Stimulated activated CD4-positive, alpha-beta T cell treated with anti-CD3 and anti-CD28 coated beads, Interleukin-4, amount 100 ng/mL, for 4 hours (primary cell): ENCODE data around the gene VCAM1.
"Not testable (repeated sequence)": the region's sequence is repeated elsewhere in the genome, so short reads cannot be mapped to it uniquely, and the experiment has no call there.

ENCODE experiments used
- DNase-seq, 2 experiments: peaks; one replicate each; pipeline ENCODE4 v3.0.0-alpha.2; 2020

The VCAM1 gene

DNA sequence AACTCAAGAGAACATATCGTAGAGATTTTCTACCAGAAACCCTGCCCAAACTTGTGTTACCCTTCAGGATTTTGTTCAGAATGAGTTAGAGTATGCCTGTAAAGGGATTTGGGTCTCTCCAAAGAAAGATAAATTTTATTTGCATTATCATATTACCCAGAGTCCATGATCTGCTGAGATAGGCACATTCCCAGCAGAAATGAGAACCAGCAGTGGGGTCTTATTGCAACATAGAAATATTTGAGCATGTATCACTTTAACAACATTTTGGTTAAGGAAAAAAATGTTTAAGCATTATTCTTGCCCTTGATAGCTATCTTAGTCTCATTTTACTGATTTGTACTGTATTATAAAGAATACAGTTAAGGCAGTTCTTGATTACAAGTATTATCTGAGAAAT, 10.6 kb downstream of the VCAM1 start:
- no peak for DNase-seq

DNA sequence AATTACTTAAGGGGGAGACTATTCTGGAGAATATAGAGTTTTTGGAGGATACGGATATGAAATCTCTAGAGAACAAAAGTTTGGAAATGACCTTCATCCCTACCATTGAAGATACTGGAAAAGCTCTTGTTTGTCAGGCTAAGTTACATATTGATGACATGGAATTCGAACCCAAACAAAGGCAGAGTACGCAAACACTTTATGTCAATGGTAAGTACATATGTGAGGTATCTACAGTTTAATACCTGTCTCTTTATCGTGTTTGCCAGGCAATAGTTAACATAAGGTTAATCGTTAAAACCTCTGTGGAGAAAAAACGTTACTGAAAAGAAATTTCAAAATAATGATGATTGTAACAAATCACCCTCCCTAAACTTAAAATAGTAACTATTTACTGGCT, 11.8 kb downstream of the VCAM1 start:
- DNase-seq, result no peak

DNA sequence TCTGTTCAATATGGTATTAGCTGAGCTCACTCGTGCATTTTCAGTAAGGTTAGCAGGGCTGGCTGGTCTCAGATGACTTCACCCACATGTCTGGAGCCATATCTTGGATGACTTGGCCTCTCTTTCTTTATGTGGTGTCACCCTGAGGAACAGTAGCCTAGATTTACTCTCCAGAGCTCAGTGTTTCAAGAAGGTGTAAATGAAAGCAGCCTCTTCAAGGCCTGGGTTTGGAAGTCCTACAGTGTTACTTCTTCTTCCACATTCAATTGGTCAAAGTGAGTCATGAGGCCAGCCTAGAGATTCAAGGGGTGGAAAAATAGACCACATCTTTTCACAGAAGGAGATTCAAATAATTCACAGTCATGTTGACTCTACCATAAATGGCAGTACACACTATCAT, 12.2 kb downstream of the VCAM1 start:
- no peak for DNase-seq

DNA sequence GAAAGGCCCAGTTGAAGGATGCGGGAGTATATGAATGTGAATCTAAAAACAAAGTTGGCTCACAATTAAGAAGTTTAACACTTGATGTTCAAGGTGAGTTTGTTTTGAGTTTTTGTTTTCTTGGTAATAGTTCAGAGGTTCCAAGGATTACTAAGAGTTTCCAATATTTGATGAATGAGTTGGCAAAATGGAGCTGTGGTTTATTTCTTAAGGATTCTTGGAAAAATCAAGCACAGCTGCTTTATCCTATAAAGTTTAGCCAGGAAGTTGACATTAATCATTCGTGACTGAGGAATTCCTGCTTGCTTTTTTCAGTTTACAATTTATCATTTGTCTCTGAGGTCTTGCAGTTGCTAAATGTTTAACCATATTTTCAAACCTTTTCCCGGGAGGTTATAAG, 15.1 kb downstream of the VCAM1 start:
- no peak for DNase-seq

DNA sequence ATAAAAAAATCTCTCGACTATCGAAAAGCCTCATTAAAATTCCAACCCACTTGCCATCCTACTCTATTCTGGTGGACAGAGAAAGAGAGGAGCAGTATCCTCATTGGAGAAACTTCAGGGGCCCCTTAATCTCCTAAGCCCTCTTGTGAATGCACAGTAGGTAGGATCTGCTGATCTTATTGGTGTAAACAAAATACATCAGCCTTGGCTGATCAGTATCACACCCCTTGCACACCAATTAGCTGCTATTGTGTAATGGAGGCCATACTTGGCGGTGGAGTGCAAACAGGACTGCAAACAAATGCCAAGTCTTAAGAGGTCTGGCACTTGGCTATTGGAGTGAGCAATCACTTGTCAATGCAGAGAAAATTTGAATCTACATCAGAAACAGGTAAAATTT, 15.7 kb downstream of the VCAM1 start:
- DNase-seq, result no peak

DNA sequence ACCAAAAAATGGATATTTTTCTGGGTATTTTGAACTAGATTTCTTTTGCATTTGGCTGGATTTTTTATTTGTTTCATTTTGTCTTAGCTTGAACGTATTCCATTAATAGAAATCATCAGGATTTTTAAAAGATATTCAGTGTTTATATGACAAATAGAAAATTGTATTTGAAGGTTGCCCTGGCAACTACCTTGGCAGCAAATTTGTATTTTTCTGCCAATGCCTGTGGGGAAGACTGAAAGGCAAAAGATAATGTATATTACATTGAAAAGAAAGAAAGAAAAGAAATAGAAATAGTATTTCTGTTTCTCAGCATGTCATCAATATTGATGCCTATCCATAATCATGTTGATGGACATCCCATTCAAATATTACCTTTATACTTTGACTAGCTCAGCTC, 16.8 kb downstream of the VCAM1 start:
- no peak for DNase-seq

DNA sequence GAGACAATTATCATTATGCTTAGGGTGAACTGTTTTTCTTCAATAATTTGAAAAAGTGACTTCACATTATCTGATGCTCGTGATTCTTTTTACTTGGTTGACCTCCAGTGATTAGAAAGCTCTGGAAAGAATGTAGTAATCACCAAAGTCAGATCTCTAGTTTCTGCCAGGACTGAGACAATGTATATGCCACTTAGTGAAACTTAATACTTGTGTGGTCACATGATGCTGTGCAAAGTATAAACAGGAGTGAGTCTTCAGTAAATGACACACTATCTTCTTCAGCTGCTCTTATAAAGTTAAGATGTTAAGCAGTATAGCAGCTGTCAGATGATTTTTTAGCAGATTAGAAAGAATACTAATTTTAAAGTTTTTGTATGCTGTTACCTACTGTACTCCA, 17.2 kb downstream of the VCAM1 start:
- no peak for DNase-seq

DNA sequence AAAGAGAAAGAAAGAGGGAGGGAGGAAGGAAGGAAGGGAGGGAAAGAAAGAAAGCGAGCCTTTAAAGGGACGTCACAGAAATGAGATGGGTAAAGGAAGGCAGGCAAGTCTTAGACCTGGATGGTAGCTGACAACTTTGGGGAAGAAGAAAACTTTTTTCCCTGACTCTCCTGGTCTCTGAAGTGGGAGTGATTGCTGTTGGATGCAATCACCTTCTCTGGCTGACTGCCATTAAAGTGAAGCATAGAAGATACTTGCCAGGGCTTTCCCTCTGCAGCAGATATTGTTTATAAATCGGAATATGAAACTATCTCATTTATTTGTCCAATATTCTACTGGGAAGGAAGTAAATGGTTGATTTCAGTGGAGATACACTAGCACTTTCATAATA, 27.0 kb downstream of the VCAM1 start:
- DNase-seq, result no peak

DNA sequence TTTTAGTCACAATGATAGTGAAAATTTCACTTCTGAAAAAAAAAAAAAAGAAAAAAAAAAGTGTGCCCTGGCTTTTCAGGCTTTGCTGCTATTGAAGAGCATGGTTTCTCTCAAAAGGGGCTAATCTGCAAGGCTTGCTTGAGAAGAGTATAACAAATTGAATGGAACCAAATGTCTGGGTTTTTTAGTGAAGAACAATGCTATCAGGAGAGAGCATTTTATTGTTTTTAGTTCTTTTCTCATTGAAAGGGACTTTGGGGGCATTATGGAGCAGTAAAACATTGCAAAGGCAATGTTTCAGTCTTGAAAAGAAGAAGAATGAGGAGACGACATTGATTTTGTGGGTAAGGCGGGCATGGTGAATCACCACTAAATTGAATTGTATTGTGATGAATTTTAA, 28.2 kb downstream of the VCAM1 start:
- no peak for DNase-seq

DNA sequence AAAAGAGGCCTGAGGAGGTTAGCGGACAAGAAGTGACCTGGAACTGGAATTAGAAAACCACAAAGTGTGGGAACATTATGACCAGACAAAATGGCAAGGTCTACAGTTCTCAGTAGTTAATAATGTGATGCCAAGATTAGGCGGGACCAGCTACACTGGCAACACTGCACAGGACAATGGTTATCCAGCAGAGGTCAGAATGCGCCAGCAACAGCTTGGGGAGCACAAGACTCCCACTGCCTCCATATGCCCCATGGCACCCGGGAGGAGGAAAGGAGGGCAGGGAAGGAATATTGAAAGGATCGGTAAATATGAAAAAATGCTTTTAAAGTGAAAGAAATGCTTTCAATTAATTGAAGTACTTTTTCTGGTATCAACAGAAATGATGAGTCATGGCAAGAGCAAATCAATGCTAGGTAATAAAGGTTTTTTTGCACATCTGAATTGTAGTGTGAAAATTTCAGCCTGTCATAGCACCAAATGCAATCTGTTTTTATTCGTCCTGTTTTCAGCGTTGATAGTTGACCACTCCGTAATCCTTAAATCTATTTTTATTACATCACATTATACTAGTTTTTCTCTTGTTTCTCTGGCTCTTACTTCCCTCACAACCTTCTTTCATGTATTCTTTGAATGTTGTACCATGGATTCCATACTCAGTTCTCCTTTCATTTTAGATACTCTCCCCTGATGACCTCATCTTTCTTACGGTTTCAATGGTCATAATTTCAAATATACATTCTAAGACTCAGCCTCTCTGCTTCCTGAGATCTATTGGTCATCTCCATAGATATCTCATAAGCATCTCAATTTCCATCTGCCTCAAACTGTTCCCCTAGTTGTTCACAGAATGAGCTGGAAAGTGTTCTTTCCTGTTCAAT, 30.7 kb downstream of the VCAM1 start:
- no peak for DNase-seq

DNA sequence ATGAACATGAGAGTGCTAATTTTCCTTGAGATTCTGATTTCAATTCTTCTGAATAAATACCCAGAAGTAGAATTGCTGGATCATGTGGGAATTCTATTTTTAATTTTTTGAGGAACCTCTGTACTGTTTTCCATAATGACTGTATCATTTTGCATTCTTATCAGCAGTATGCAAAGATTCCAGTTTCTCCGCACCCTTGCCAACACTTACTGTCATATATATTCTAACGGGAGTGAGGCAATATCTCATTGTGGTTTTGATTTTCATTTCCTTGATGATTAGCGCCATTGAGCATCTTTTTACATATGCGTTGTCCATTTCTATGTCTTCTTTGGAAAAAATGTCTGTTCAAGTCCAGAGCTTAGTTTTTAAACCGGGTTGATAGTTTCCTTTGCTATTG, 33.2 kb downstream of the VCAM1 start:
- no peak for DNase-seq

DNA sequence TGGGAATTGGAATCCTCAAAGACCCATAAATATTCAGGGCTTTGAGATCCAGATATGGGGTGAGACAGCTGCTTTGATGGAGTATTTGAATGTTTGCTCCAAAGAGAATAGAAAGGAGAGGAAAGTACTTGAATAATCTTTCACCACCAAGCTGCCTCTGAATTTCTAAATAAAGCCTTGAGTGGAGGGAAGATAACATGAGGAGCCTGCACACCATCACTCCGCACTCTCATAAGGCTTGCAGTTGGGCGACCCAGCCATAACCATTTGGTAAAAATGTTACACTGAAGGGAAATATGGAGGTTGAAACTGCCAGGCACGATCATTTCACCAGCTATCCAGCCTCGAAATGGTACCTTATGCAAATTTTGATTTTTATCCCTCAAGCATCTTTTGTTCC, 38.4 kb downstream of the VCAM1 start:
- DNase-seq, result no peak

DNA sequence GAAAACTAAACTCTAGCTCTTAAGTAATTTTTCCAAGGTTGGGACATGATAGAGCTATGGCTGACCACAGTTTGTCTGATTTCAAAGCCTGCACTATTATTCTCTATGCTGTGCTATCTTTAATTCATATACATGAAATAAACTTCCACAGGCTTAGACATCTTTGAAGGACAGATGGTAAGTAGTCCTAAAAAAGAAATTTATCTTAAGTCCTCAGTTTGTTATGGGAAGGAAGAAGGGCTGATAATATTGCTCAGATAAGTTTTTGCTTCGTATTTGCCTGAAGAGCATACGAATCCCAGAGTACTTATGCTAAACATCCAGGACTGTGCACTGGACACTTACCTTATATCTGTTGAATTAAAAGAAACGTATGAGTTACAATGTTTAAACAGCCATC, 39.6 kb downstream of the VCAM1 start:
- DNase-seq, result no peak

DNA sequence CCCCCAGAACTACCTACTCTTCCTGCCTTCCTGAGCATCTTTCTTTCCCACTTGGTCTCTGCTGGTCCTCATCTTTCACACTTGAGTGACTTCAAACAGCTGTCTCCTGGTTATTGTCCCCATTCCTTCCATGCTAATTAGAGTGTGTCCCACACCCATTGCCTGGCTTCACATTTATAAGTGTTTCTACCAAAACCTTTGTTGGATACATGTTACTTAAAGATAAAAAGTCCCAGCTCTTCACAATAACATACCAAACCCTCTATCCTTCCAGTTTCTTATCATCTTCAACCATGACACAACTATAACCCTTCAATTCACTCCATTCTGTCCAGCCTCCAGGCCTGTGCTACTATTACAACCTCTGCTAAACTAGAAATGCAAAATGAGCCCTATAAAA, 41.0 kb downstream of the VCAM1 start:
- no peak for DNase-seq

DNA sequence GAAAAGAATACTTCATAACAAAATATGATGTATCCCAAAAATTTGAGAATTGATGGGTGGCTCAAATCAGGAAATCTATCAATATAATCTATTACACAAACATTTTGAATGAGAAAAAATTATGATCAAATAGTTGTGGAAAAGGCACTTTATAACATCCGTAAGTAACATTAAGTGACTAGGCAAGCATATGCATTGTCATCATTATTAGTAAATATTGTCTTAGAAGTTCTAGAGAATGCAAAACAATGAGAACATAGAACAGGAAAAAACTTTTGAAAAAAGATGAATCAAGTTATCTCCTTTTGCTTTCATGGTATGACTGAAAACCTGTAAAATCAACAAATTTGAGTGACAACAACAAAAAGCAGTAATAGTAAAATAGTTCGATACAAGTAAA, 42.9 kb downstream of the VCAM1 start:
- no peak for DNase-seq

DNA sequence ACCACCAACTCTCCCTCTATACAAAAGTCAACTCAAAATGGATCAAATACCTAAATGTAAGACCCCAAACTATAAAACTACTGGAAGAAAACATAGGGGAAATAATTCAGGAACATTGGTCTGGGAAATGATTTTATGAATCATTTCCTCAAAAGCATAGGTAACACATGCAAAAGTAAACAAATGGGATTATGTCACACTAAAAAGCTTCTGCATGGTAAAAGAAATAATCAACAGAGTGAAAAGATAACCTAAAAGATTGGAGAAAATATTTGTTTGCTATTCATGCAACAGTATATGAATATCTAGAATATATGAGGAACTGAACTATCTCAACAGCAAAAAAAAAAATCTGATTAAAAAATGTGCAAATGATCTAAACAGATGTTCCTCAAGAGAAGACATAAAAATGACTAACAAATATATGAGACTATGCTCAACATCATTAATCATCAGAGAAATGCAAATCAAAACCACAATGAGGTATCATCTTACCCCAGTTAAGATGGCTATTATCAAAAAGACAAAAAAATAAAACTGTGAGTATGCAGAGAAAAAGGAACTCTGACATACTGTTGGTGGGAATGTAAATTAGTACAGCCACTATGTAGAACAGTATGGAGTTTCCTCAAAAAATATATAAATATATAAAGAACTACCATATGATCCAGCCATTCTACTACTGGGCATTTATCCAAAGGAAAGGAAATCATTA, 47.8 kb downstream of the VCAM1 start:
- DNase-seq, result no peak

DNA sequence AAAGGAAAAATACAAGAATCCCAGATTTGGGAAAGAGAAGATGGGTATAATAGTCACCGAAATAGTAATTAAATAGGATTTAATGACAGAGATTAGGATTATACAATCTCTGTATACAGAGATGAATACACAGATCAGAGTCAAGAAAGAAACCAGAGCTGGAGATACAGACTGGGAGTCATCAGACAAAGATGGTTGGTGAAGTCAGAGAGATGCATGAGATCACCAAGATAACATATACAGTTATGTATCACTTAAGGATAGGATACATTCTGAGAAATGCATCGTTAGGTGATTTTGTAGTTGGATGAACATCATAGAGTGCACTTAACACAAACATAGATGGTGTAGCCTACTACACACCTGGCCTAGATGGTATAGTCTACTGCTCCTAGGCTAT, 49.8 kb downstream of the VCAM1 start:
- no peak for DNase-seq

DNA sequence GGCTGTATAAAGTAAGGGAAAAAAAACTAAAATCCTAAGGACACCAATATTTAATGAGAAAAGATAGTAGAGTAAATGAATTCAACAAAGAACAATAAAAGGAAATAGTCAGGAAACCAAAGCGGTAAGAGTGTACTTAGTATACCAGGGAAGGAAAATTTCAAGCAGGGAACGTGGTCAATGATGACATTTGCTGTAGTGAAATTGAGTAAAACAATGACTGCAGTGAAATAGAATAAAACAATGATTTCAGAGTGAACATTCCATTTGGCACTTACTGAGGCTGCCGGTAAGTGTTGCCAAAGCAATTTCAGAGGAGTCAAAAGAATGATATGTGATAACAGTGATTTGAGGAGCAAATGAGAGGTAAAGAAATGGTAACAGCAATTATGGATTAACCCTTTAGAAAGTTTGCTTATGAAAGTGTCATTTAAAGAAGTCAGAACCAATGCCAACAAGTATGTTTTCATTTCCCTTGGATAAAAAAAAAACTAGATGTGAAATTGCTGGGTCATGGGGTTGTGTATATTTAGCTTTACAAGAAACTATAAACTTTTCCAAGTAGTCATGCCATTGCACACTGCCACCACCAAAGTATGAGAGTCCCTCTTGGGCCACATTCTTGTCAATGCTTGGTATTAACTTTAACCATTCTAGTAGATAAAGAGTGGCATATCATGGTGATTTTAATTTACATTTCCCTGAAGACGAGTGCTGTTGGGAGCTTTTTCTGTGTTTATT, 50.5 kb downstream of the VCAM1 start:
- DNase-seq, result no peak

DNA sequence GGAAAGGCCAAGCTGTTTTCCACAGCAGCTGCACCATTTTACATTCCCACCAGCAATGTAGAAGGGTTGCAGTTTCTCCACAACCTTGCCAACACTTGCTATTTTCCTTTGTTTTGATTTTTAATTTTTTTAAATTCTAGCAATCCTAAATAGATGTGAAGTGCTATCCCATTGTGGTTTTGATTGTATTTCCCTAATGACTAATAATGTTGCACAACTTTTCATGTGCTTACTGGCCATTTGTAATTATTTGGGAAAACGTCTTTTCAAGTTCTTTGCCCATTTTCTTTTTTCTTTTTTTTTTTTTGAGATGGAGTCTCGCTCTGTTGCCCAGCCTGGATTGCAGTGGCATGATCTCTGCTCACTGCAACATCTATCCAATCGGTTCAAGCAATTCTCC, 53.9 kb downstream of the VCAM1 start:
- no peak for DNase-seq

DNA sequence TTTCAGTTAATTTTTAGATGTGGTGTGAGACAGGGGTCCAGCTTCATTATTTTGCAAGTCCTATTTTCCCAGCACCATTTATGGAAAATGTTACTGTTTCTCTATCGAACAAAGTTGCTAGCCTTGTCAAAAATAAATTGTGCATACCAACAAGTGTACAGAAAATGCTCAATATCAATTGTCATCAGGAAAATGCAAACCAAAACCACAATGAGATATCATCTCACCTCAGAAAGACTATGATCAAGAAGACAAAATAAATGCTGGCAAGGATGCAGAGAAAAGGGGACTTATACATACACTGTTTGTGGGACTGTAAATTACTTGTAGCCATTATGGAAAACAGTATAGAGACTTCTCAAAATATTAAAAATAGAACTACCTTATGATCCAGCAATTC, 54.8 kb downstream of the VCAM1 start:
- no peak for DNase-seq

DNA sequence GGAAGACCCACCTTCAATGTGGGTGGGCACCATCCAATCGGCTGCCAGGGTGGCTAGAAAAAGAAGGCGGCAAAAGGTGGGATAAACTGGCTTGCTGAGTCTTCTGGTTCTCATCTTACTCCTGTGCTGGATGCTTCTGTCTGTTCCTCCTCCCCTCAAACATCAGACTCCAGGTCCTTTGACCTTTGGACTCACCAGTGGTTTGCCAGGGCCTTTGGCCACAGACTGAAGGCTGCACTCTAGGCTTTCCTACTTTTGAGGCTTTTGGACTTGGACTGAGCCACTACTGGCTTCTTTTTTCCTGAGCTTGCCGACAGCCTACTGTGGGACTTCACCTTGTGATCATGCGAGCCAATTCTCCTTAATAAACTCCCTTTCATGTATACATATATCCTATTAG, 55.9 kb downstream of the VCAM1 start:
- DNase-seq, result no peak

DNA sequence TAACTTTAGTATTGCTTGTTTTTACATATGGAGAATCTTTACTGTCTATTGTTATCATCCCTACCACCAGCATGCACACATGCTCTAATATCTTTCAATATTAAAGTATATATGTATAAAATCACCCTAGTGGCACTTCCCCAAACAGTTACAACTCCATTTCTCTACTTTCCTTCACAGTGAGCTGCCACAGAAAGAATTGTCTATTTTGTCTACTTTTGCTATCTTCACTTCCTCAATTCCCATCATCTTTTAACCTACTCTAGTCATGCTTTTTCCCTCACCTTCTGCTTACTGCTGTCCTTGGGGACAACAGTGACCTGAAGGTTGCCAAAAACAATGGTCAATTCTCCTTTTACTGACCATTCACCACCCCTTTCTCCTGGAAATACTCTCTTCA, 59.2 kb downstream of the VCAM1 start:
- DNase-seq, result no peak

DNA sequence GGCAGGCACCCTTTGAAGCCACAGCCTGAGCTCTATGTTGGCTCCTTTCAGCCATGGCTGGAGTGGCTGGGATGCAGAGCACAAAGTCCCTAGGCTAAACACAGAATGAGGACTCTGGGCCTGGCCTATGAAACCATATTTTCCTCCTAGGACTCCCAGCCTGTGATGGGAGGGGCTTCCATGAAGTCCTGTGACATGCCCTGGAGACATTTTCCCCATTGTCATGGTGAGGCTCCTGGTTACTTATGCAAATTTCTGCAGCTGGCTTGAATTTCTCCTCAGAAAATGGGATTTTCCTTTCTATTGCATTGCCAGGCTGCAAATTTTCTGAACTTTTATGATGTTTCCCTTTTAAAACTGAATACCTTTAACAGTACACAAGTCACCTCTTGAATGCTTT, 61.3 kb downstream of the VCAM1 start:
- DNase-seq, result no peak

DNA sequence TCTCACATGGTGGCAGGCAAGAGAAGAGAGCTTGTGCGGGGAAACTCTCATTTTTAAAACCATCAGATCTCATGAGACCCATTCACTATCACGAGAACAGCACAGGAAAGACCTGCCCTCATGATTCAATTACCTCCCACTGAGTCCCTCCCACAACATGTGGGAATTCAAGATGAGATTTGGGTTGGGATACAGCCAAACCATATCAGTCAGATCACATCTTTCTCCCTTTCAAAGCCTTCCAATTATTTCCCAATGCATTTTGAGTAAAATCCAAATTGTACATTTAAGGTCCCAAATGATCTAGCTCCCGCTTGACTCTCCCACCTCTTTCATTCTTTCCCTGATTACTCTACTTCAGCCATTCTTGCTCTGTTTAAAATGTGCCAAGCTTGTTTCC, 62.2 kb downstream of the VCAM1 start:
- not testable (repeated sequence) for DNase-seq
